Measurements from ENCODE around the gene ADH1B. TPM values are rescaled to one million over a fixed set of nuclear protein-coding genes. Genes with fewer than 3 reads are reported as not detected.

ADH1B gene
- polyA plus RNA-seq, 1 donor from 2014 or later: not detected

GRCh38 chr4:99300934-99301333, 20.3 kb downstream of the ADH1B start:
- no peak overlapping the region for H3K4me2 ChIP-seq (ENCODE audit: low read length)
- no peaks in the 10 kb centered on the region for H3K36me3 ChIP-seq (ENCODE audit: insufficient read depth, low read length)

GRCh38 chr4:99293357-99293756, 27.8 kb downstream of the ADH1B start:
- H3K36me3 ChIP-seq (ENCODE audit: insufficient read depth, low read length): no peaks in the 10 kb centered on the region
- H3K9me3 ChIP-seq (ENCODE audit: low read length): peaks cover 3% of the 10 kb centered on the region
- H3F3A ChIP-seq (ENCODE audit: insufficient read depth, low read length, poor library complexity, severe bottlenecking): no peaks in the 10 kb centered on the region
- TF ChIP-seq REST (IDR thresholded peaks at IDR 0.05; ENCODE audit: borderline replicate concordance) (no peak), EZH2 (IDR thresholded peaks at IDR 0.05; ENCODE audit: borderline replicate concordance, insufficient read depth, low read length, poor library complexity, severe bottlenecking) (no peak), MXI1 (conservative IDR thresholded peaks at IDR 0.05; ENCODE audit: poor library complexity, severe bottlenecking) (no peak), SMC3 (conservative IDR thresholded peaks at IDR 0.05; ENCODE audit: poor library complexity) (no peak), TAF1 (IDR thresholded peaks at IDR 0.05; ENCODE audit: low read depth) (no peak)
- no peaks in the 10 kb centered on the region for H3K9me2 ChIP-seq (ENCODE audit: insufficient read depth, low read length)
- no peak overlapping the region for H3K27ac ChIP-seq (ENCODE audit: low read length)
- no peaks in the 10 kb centered on the region for H3K27me3 ChIP-seq (ENCODE audit: insufficient read depth, low read depth, low read length)
- no peaks in the 10 kb centered on the region for H3K79me2 ChIP-seq (replicated peaks; ENCODE audit: insufficient read depth, low read length)
- H3K4me3 ChIP-seq (ENCODE audit: low read length): no peak overlapping the region
- no peak overlapping the region for H2AFZ ChIP-seq (ENCODE audit: low read depth, low read length)
- H4K20me1 ChIP-seq (ENCODE audit: insufficient read depth): no peaks in the 10 kb centered on the region
- H3K4me2 ChIP-seq (ENCODE audit: low read length): no peak overlapping the region
- no peak overlapping the region for H3K9ac ChIP-seq (ENCODE audit: low read length)

More at GRCh38 chr4:99300934-99301333, 20.3 kb downstream of the ADH1B start:
- no peaks in the 10 kb centered on the region for H3F3A ChIP-seq (ENCODE audit: insufficient read depth, low read length, poor library complexity, severe bottlenecking)
- no peak for TF ChIP-seq EP300 (conservative IDR thresholded peaks at IDR 0.05; ENCODE audit: poor library complexity, severe bottlenecking)
- TF ChIP-seq POLR2AphosphoS5 (IDR thresholded peaks at IDR 0.05): no peak
- no peak for TF ChIP-seq CTCF (IDR thresholded peaks at IDR 0.05; ENCODE audit: poor library complexity, severe bottlenecking)
- TF ChIP-seq EZH2 (IDR thresholded peaks at IDR 0.05; ENCODE audit: borderline replicate concordance, insufficient read depth, low read length, poor library complexity, severe bottlenecking): no peak
- TF ChIP-seq REST (IDR thresholded peaks at IDR 0.05; ENCODE audit: borderline replicate concordance): no peak
- no peak for TF ChIP-seq MXI1 (conservative IDR thresholded peaks at IDR 0.05; ENCODE audit: poor library complexity, severe bottlenecking)
- no peak for TF ChIP-seq TAF1 (IDR thresholded peaks at IDR 0.05; ENCODE audit: low read depth)
- TF ChIP-seq RAD21 (conservative IDR thresholded peaks at IDR 0.05): no peak
- TF ChIP-seq SMC3 (conservative IDR thresholded peaks at IDR 0.05; ENCODE audit: poor library complexity): no peak
- H3K27ac ChIP-seq (ENCODE audit: low read length): no peak overlapping the region
- peaks cover 3% of the 10 kb centered on the region for H3K9me3 ChIP-seq (ENCODE audit: low read length)
- H3K79me2 ChIP-seq (replicated peaks; ENCODE audit: insufficient read depth, low read length): no peaks in the 10 kb centered on the region
- no peaks in the 10 kb centered on the region for H3K27me3 ChIP-seq (ENCODE audit: insufficient read depth, low read depth, low read length)
- H4K20me1 ChIP-seq (ENCODE audit: insufficient read depth): no peaks in the 10 kb centered on the region
- H3K9ac ChIP-seq (ENCODE audit: low read length): no peak overlapping the region
- no peak overlapping the region for H3K4me3 ChIP-seq (ENCODE audit: low read length)
- no peak overlapping the region for H2AFZ ChIP-seq (ENCODE audit: low read depth, low read length)
- H3K9me2 ChIP-seq (ENCODE audit: insufficient read depth, low read length): no peaks in the 10 kb centered on the region
